OCI-LY7 (cell line): ENCODE measurements around the gene ANKRD63.

Experiments
- EZH2phosphoT487 ChIP-seq: fragments of 200-600 bp; sonication (generic); IDR thresholded peaks from 2 replicates; pipeline ENCODE4 v1.6.1; 2018; ENCODE audit warnings: low read depth, borderline replicate concordance, mild to moderate bottlenecking, mixed run types, antibody characterized with exemption, low read length, moderate library complexity, mixed read lengths
- TF ChIP-seq, protein P1 (sequence below): fragments of 200-600 bp; sonication (generic); conservative IDR thresholded peaks from 2 replicates; pipeline ENCODE4 v1.5.1; 2014; ENCODE audit warnings: mild to moderate bottlenecking, antibody characterized with exemption, low read length, moderate library complexity, mixed read lengths

DNA sequence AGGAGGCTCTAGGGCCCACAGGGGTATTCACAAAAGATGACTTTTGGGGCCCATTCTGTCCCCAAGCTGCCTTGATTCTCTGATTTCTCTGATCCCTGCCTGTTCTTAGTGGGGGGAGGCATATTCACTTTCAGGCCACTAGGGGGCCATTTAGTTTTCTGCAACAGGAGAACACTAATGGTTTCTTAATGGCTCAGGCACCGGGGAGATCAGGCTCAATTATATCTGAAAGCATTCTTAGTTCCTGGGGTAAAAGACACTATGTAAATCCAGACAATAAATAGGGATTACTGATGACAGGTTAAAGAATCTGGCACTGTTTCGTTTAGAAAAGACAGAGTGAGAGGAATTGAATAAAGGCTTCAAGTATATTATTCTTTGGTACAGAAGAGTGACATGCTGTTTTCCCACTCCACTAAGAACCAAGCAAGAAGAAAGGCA is 38.1 kb upstream of the ANKRD63 start:
- TF ChIP-seq, protein P1, sequence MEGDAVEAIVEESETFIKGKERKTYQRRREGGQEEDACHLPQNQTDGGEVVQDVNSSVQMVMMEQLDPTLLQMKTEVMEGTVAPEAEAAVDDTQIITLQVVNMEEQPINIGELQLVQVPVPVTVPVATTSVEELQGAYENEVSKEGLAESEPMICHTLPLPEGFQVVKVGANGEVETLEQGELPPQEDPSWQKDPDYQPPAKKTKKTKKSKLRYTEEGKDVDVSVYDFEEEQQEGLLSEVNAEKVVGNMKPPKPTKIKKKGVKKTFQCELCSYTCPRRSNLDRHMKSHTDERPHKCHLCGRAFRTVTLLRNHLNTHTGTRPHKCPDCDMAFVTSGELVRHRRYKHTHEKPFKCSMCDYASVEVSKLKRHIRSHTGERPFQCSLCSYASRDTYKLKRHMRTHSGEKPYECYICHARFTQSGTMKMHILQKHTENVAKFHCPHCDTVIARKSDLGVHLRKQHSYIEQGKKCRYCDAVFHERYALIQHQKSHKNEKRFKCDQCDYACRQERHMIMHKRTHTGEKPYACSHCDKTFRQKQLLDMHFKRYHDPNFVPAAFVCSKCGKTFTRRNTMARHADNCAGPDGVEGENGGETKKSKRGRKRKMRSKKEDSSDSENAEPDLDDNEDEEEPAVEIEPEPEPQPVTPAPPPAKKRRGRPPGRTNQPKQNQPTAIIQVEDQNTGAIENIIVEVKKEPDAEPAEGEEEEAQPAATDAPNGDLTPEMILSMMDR = peak; percentile 97
- TF ChIP-seq EZH2phosphoT487 = no peak
